ENCODE measurements around the gene TSPAN11.

Gene TSPAN11

GRCh38 chr12:30928356-30929244 is 2.1 kb downstream of the TSPAN11 start:
- no peak for DNase-seq
- TF ChIP-seq POLR2A (IDR thresholded peaks at IDR 0.05; ENCODE audit: low read length): no peak
- TF ChIP-seq GATA1 (IDR thresholded peaks at IDR 0.05; ENCODE audit: low read depth, low read length): no peak

- no peak for DNase-seq
- TF ChIP-seq POLR2A (IDR thresholded peaks at IDR 0.05; ENCODE audit: low read length) (no peak), GATA1 (IDR thresholded peaks at IDR 0.05; ENCODE audit: low read depth, low read length) (no peak)
Measured at GRCh38 chr12:30930238-30930637, 3.7 kb downstream of the TSPAN11 start.

GRCh38 chr12:30930641-30931040 is 4.1 kb downstream of the TSPAN11 start:
- DNase-seq: no peak
- TF ChIP-seq POLR2A (IDR thresholded peaks at IDR 0.05; ENCODE audit: low read length) (no peak), GATA1 (IDR thresholded peaks at IDR 0.05; ENCODE audit: low read depth, low read length) (no peak)

GRCh38 chr12:30932881-30933280 is 6.3 kb downstream of the TSPAN11 start:
- DNase-seq: no peak
- no peak for TF ChIP-seq GATA1 (IDR thresholded peaks at IDR 0.05; ENCODE audit: low read depth, low read length)
- TF ChIP-seq POLR2A (IDR thresholded peaks at IDR 0.05; ENCODE audit: low read length): no peak

GRCh38 chr12:30934811-30935210 is 8.3 kb downstream of the TSPAN11 start:
- TF ChIP-seq GATA1 (IDR thresholded peaks at IDR 0.05; ENCODE audit: low read depth, low read length): no peak
- TF ChIP-seq POLR2A (IDR thresholded peaks at IDR 0.05; ENCODE audit: low read length): no peak
- no peak for DNase-seq

- TF ChIP-seq GATA1 (IDR thresholded peaks at IDR 0.05; ENCODE audit: low read depth, low read length) (no peak), POLR2A (IDR thresholded peaks at IDR 0.05; ENCODE audit: low read length) (no peak)
- DNase-seq: no peak
Measured at GRCh38 chr12:30936036-30936435, 9.5 kb downstream of the TSPAN11 start.

- DNase-seq: no peak
- TF ChIP-seq POLR2A (IDR thresholded peaks at IDR 0.05; ENCODE audit: low read length) (no peak), GATA1 (IDR thresholded peaks at IDR 0.05; ENCODE audit: low read depth, low read length) (no peak)
Measured at GRCh38 chr12:30939234-30939633, 12.7 kb downstream of the TSPAN11 start.

- DNase-seq: no peak
- TF ChIP-seq GATA1 (IDR thresholded peaks at IDR 0.05; ENCODE audit: low read depth, low read length) (no peak), POLR2A (IDR thresholded peaks at IDR 0.05; ENCODE audit: low read length) (no peak)
Measured at GRCh38 chr12:30942486-30942885, 15.9 kb downstream of the TSPAN11 start.

GRCh38 chr12:30942936-30943335 is 16.4 kb downstream of the TSPAN11 start:
- no peak for DNase-seq

GRCh38 chr12:30945443-30946164 is 19.1 kb downstream of the TSPAN11 start:
- TF ChIP-seq GATA1 (IDR thresholded peaks at IDR 0.05; ENCODE audit: low read depth, low read length) (no peak), POLR2A (IDR thresholded peaks at IDR 0.05; ENCODE audit: low read length) (no peak)
- no peak for DNase-seq

More at GRCh38 chr12:30942936-30943335, 16.4 kb downstream of the TSPAN11 start:
- no peak for TF ChIP-seq GATA1 (IDR thresholded peaks at IDR 0.05; ENCODE audit: low read depth, low read length)

- no peak for TF ChIP-seq GATA1 (IDR thresholded peaks at IDR 0.05; ENCODE audit: low read depth, low read length)
- TF ChIP-seq POLR2A (IDR thresholded peaks at IDR 0.05; ENCODE audit: low read length): no peak
- no peak for DNase-seq
Measured at GRCh38 chr12:30952015-30952414, 25.5 kb downstream of the TSPAN11 start.

- DNase-seq: no peak
- TF ChIP-seq GATA1 (IDR thresholded peaks at IDR 0.05; ENCODE audit: low read depth, low read length): no peak
- no peak for TF ChIP-seq POLR2A (IDR thresholded peaks at IDR 0.05; ENCODE audit: low read length)
Measured at GRCh38 chr12:30953257-30953656, 26.7 kb downstream of the TSPAN11 start.

GRCh38 chr12:30953951-30954751 is 27.6 kb downstream of the TSPAN11 start:
- no peak for DNase-seq
- no peak for TF ChIP-seq POLR2A (IDR thresholded peaks at IDR 0.05; ENCODE audit: low read length)
- TF ChIP-seq GATA1 (IDR thresholded peaks at IDR 0.05; ENCODE audit: low read depth, low read length): no peak

- no peak for DNase-seq
- TF ChIP-seq POLR2A (IDR thresholded peaks at IDR 0.05; ENCODE audit: low read length) (no peak), GATA1 (IDR thresholded peaks at IDR 0.05; ENCODE audit: low read depth, low read length) (no peak)
Measured at GRCh38 chr12:30955214-30955613, 28.7 kb downstream of the TSPAN11 start.
